Naive thymus-derived CD4-positive, alpha-beta T cell (primary cell): ENCODE data around the gene RUBCN. TPM values are rescaled to one million over a fixed set of nuclear protein-coding genes. Genes with fewer than 3 reads are reported as not detected.
"Not testable (repeated sequence)": the region's sequence is repeated elsewhere in the genome, so short reads cannot be mapped to it uniquely, and the experiment has no call there.

ENCODE experiments used
- ATAC-seq: fragments of 150-1000 bp; cut with Tn5 transposase; 2 replicates; pipeline ENCODE4 v1.10.0; 2021; ENCODE audit warnings: mild to moderate bottlenecking, moderate library complexity
- CTCF ChIA-PET: fragments of 350-600 bp; sonication (Branson Sonifier 250); formaldehyde crosslinking; loops from one replicate; lab custom pipeline; 2021; ENCODE audit warnings: antibody characterized with exemption; lab: Charles Lee
- POLR2A ChIA-PET: fragments of 350-600 bp; sonication (Branson Sonifier 250); formaldehyde crosslinking; loops from one replicate; lab custom pipeline; 2021; ENCODE audit warnings: antibody characterized with exemption, inconsistent platforms; lab: Charles Lee
- DNase-seq, 9 donors: peaks; one replicate each; pipeline versions ENCODE4 v3.0.0 to v3.0.0-alpha.2; 2020 to 2022; ENCODE audit warnings: mixed read lengths in 1 of 9
- H3K27ac ChIP-seq: one replicate; pipeline ENCODE4 v1.7.0; 2013; ENCODE audit warnings: mild to moderate bottlenecking, low read depth, low read length, moderate library complexity
- H3K27me3 ChIP-seq, 2 donors: one replicate each; pipeline ENCODE4 v1.7.0; 2013; ENCODE audit warnings: low read length in 2 of 2, mild to moderate bottlenecking in 2 of 2, moderate library complexity in 2 of 2; ENCODE audit not compliant: control insufficient read depth in 2 of 2, insufficient read depth in 2 of 2
- H3K36me3 ChIP-seq, 3 experiments: 1 replicate in 2 of 3; 2 replicates in 1 of 3; pipeline ENCODE4 v1.7.0; 2013; ENCODE audit warnings: low read length in 3 of 3, mild to moderate bottlenecking in 3 of 3, moderate library complexity in 1 of 3; ENCODE audit not compliant: insufficient read depth in 3 of 3, control insufficient read depth in 2 of 3
- H3K4me1 ChIP-seq, 2 donors: one replicate each; pipeline ENCODE4 v1.7.0; 2013; ENCODE audit warnings: low read length in 2 of 2, mild to moderate bottlenecking in 2 of 2, moderate library complexity in 1 of 2; ENCODE audit not compliant: control insufficient read depth in 2 of 2, insufficient read depth in 2 of 2
- H3K4me3 ChIP-seq: 2 replicates; pipeline ENCODE4 v1.7.0; 2013; ENCODE audit warnings: mild to moderate bottlenecking, low read length
- H3K9me3 ChIP-seq, 3 experiments: 1 replicate in 2 of 3; 2 replicates in 1 of 3; pipeline ENCODE4 v1.7.0; 2013; ENCODE audit warnings: low read length in 3 of 3; ENCODE audit not compliant: control insufficient read depth in 2 of 3
- H3K27ac Mint-ChIP-seq, 9 donors: one replicate each; pipeline ENCODE4 v1.8.0; 2020 to 2022; ENCODE audit warnings: mixed read lengths in 9 of 9, mild to moderate bottlenecking in 8 of 9, moderate library complexity in 5 of 9, inconsistent platforms in 2 of 9
- H3K27me3 Mint-ChIP-seq, 5 donors: one replicate each; pipeline ENCODE4 v1.8.0; 2021 to 2022; ENCODE audit warnings: mixed read lengths in 5 of 5, mild to moderate bottlenecking in 1 of 5
- H3K36me3 Mint-ChIP-seq, 5 donors: one replicate each; pipeline ENCODE4 v1.8.0; 2020 to 2022; ENCODE audit warnings: mixed read lengths in 5 of 5, mild to moderate bottlenecking in 3 of 5, inconsistent platforms in 1 of 5
- H3K4me1 Mint-ChIP-seq, 7 donors: one replicate each; pipeline ENCODE4 v1.8.0; 2020 to 2022; ENCODE audit warnings: mixed read lengths in 7 of 7, mild to moderate bottlenecking in 3 of 7, inconsistent platforms in 1 of 7
- H3K4me3 Mint-ChIP-seq, 10 donors: one replicate each; pipeline ENCODE4 v1.8.0; 2020 to 2022; ENCODE audit warnings: mild to moderate bottlenecking in 10 of 10, mixed read lengths in 10 of 10, moderate library complexity in 6 of 10, inconsistent platforms in 2 of 10
- H3K9me3 Mint-ChIP-seq, 11 donors: one replicate each; pipeline ENCODE4 v1.8.0; 2020 to 2022; ENCODE audit warnings: mixed read lengths in 11 of 11, mild to moderate bottlenecking in 4 of 11, inconsistent platforms in 1 of 11, moderate library complexity in 1 of 11
- intact Hi-C, 2 donors: fragments of 100-400 bp; cut with micrococcal nuclease; formaldehyde crosslinking; loops; one replicate each; pipeline ENCODE4 v1.15.1; 2023
- polyA plus RNA-seq, 2 donors: library from polyadenylated mRNA; unstranded; fragments of 300-500 nt; fragmentation: Illumina TruSeq; gene quantifications; one replicate each; pipeline ENCODE4 v1.2.3, GENCODE V29; 2021
- total RNA-seq, 6 experiments: library from RNA in 5 of 6; stranded (reverse) in 5 of 6; gene quantifications; 1 replicate in 5 of 6; 2 replicates in 1 of 6; pipeline ENCODE4 v1.2.3 and lab custom pipeline; 2021 to 2026

Gene RUBCN
- total and polyA plus RNA-seq, 7 experiments from 2014 or later: 23.2 to 61.7 (median 45.7) TPM

- DNase-seq, POLR2A ChIA-PET: not testable (repeated sequence)
These were observed 77.6 kb downstream of the RUBCN start for GRCh38 chr3:197659144-197659543.

GRCh38 chr3:197658706-197659105 lies 78.0 kb downstream of the RUBCN start:
- H3K27ac Mint-ChIP-seq, H3K9me3 ChIP-seq, H3K27me3 ChIP-seq, H3K4me3 ChIP-seq, CTCF ChIA-PET, H3K27me3 Mint-ChIP-seq, H3K4me3 Mint-ChIP-seq, H3K9me3 Mint-ChIP-seq, H3K36me3 Mint-ChIP-seq, H3K4me1 ChIP-seq, ATAC-seq, H3K36me3 ChIP-seq, POLR2A ChIA-PET, DNase-seq, intact Hi-C loops, H3K27ac ChIP-seq: not testable (repeated sequence)
- peaks cover 0 to 10% (median 0%) of the 10 kb centered on the region in 7 donors for H3K4me1 Mint-ChIP-seq

More at GRCh38 chr3:197659144-197659543, 77.6 kb downstream of the RUBCN start:
- H3K9me3 Mint-ChIP-seq, H3K36me3 Mint-ChIP-seq, ATAC-seq, CTCF ChIA-PET, H3K27ac Mint-ChIP-seq, H3K27me3 Mint-ChIP-seq, H3K9me3 ChIP-seq, intact Hi-C loops, H3K4me3 Mint-ChIP-seq, H3K27ac ChIP-seq, H3K27me3 ChIP-seq, H3K4me1 ChIP-seq, H3K4me3 ChIP-seq, H3K36me3 ChIP-seq: not testable (repeated sequence)
- peaks cover 0 to 10% (median 0%) of the 10 kb centered on the region in 7 donors for H3K4me1 Mint-ChIP-seq

- H3K36me3 ChIP-seq, H3K4me3 Mint-ChIP-seq, H3K27me3 ChIP-seq, H3K27me3 Mint-ChIP-seq, ATAC-seq, H3K9me3 Mint-ChIP-seq, H3K4me3 ChIP-seq, intact Hi-C loops, H3K9me3 ChIP-seq, H3K27ac ChIP-seq, H3K4me1 ChIP-seq, POLR2A ChIA-PET, CTCF ChIA-PET, H3K36me3 Mint-ChIP-seq, H3K27ac Mint-ChIP-seq: not testable (repeated sequence)
- peaks cover 0 to 10% (median 0%) of the 10 kb centered on the region in 7 donors for H3K4me1 Mint-ChIP-seq
- DNase-seq: peak in 1 of 9 donors; percentile 19
These were observed 79.0 kb downstream of the RUBCN start for GRCh38 chr3:197657541-197658292.

- H3K27me3 Mint-ChIP-seq, H3K4me1 Mint-ChIP-seq, H3K4me3 Mint-ChIP-seq, CTCF ChIA-PET, H3K4me1 ChIP-seq, H3K27me3 ChIP-seq, ATAC-seq, POLR2A ChIA-PET, intact Hi-C loops, H3K9me3 Mint-ChIP-seq, H3K27ac ChIP-seq, H3K4me3 ChIP-seq, H3K9me3 ChIP-seq, H3K36me3 Mint-ChIP-seq, H3K36me3 ChIP-seq: not testable (repeated sequence)
- peak in 1 of 9 donors; percentile 22 for DNase-seq
- peak overlapping the region in 2 of 9 donors; percentile 19 to 75 for H3K27ac Mint-ChIP-seq
These were observed 79.7 kb downstream of the RUBCN start for GRCh38 chr3:197656960-197657359.

GRCh38 chr3:197656129-197656528 lies 80.6 kb downstream of the RUBCN start:
- POLR2A ChIA-PET, intact Hi-C loops: not testable (repeated sequence)

GRCh38 chr3:197654998-197655330 lies 81.7 kb downstream of the RUBCN start:
- H3K27me3 ChIP-seq, ATAC-seq, H3K9me3 ChIP-seq, H3K9me3 Mint-ChIP-seq, H3K27me3 Mint-ChIP-seq, intact Hi-C loops, H3K4me1 ChIP-seq, CTCF ChIA-PET, H3K4me3 ChIP-seq, POLR2A ChIA-PET, H3K27ac Mint-ChIP-seq, H3K36me3 ChIP-seq, H3K36me3 Mint-ChIP-seq, H3K27ac ChIP-seq: not testable (repeated sequence)
- H3K4me3 Mint-ChIP-seq: peak overlapping the region in 1 of 10 donors; percentile 23
- DNase-seq: peak in 3 of 9 donors; percentile 16 to 26 (median 19)
- peaks cover 0 to 17% (median 5%) of the 10 kb centered on the region in 7 donors for H3K4me1 Mint-ChIP-seq

More at GRCh38 chr3:197656129-197656528, 80.6 kb downstream of the RUBCN start:
- H3K27me3 ChIP-seq, H3K27me3 Mint-ChIP-seq, H3K36me3 ChIP-seq, H3K9me3 ChIP-seq, H3K4me1 ChIP-seq, CTCF ChIA-PET, H3K36me3 Mint-ChIP-seq, H3K4me3 ChIP-seq, ATAC-seq, H3K9me3 Mint-ChIP-seq, DNase-seq, H3K27ac ChIP-seq: not testable (repeated sequence)
- H3K27ac Mint-ChIP-seq: peak overlapping the region in 4 of 9 donors; percentile 34 to 84 (median 50)
- H3K4me3 Mint-ChIP-seq: peak overlapping the region; percentile 37 to 79 (median 54)
- peaks cover 0 to 13% (median under 1%) of the 10 kb centered on the region in 7 donors for H3K4me1 Mint-ChIP-seq
